H1 (cell line): ENCODE data around the gene SAE1. TPM values are rescaled to one million over a fixed set of nuclear protein-coding genes. Genes with fewer than 3 reads are reported as not detected.

Experiments
- CBX8 ChIP-seq: fragments of 300-800, 300-1000 bp; sonication (generic); IDR thresholded peaks from 2 replicates; pipeline ENCODE4 v1.7.1; 2016; ENCODE audit warnings: low read depth, low read length, borderline replicate concordance
- CEBPB ChIP-seq: IDR thresholded peaks from 2 replicates; pipeline ENCODE4 v1.6.1; 2012; ENCODE audit warnings: low read depth, low read length
- CHD7 ChIP-seq: fragments of 300-600 bp; sonication (generic); IDR thresholded peaks from 2 replicates; pipeline ENCODE4 v1.7.1; 2012; ENCODE audit warnings: low read length, moderate library complexity, mild to moderate bottlenecking, inconsistent platforms; ENCODE audit not compliant: insufficient replicate concordance
- EZH2 ChIP-seq: fragments of 200-600 bp; sonication (generic); IDR thresholded peaks from 2 replicates; pipeline ENCODE4 v1.7.1; 2012; ENCODE audit warnings: low read depth, mild to moderate bottlenecking, moderate library complexity, low read length, inconsistent platforms; ENCODE audit not compliant: severe bottlenecking
- FOSL1 ChIP-seq: IDR thresholded peaks from 2 replicates; pipeline ENCODE4 v1.6.1; 2011; ENCODE audit warnings: mild to moderate bottlenecking, low read depth, low read length, moderate library complexity; ENCODE audit not compliant: insufficient read depth
- HDAC2 ChIP-seq, 2 experiments: fragments of 300-600 bp in 1 of 2; sonication (generic) in 1 of 2; IDR thresholded peaks; 2 replicates each; pipeline ENCODE4 v1.6.1; 2011 to 2012; ENCODE audit warnings: low read depth in 2 of 2, low read length in 2 of 2, mild to moderate bottlenecking in 2 of 2, moderate library complexity in 2 of 2, borderline replicate concordance in 1 of 2, inconsistent platforms in 1 of 2
- SIN3A ChIP-seq, 2 experiments: IDR thresholded peaks in 1 of 2; conservative IDR thresholded peaks in 1 of 2; 2 replicates each; pipeline ENCODE4 v1.6.1; 2011 to 2012; ENCODE audit warnings: low read length in 2 of 2, improper control_type of control experiment in 1 of 2, low read depth in 1 of 2, mild to moderate bottlenecking in 1 of 2
- SIRT6 ChIP-seq: IDR thresholded peaks from one replicate; pipeline ENCODE4 v1.7.1; 2012; ENCODE audit warnings: low read length, inconsistent platforms
- SUZ12 ChIP-seq: fragments of 200-600 bp; sonication (generic); IDR thresholded peaks from 2 replicates; pipeline ENCODE4 v1.6.1; 2012; ENCODE audit warnings: mild to moderate bottlenecking, inconsistent platforms, low read length, moderate library complexity, mixed read lengths
- USF2 ChIP-seq: IDR thresholded peaks from 2 replicates; pipeline ENCODE4 v1.6.1; 2011; ENCODE audit warnings: low read length, improper control_type of control experiment
- polyA plus RNA-seq, 7 experiments: library from polyadenylated mRNA; depleted of rRNA in 3 of 7; stranded (reverse) in 5 of 7; unstranded in 2 of 7; fragments of >200 nt in 5 of 7; fragments of 200-250 nt in 2 of 7; gene quantifications; 1 replicate in 5 of 7; 2 replicates in 1 of 7; 4 replicates in 1 of 7; pipeline versions ENCODE4 v1.2.1 to v1.2.3, GENCODE V29; 2011 to 2013; ENCODE audit warnings: missing spikeins in 2 of 7, mixed read lengths in 2 of 7
- total RNA-seq: library from RNA; stranded (reverse); fragmentation: NEBNext Ultra II Directional; extraction: Animal tissue kit (Norgen Biotek cat#: 25700); gene quantifications from 2 replicates; pipeline ENCODE4 v1.2.1, GENCODE V29; 2021

Gene SAE1
- total and polyA plus RNA-seq, 2 of the 8 experiments (the other 6 are each of a cell fraction or from before 2014, with no cell fraction given), result 213 to 268 TPM

DNA sequence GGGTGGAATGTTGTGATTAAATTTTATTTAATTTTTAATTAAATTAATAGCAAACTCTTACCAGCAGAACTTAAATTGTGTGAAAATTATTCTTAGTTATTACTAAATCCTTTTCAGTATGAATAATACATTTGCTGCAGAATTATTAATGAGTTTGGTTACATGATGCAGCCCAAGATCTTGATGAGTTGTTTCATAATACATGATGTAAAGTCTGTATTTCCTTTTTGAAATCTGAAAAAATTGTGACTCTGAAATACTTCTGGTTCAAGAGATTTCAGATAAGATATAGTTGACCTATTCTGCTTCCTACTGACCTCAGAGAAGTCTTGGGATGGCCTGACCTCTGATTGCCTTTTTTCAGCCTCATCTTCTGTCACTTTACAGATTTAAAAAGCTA lies 11.1 kb downstream of the SAE1 start (continued):
- TF ChIP-seq CHD7, result no peak
- no peak for TF ChIP-seq SIN3A (conservative IDR thresholded peaks at IDR 0.05 in 1 of 2, IDR thresholded peaks at IDR 0.05 in 1 of 2; ENCODE audit: low read depth in 1 of 2, low read length in 2 of 2)
- TF ChIP-seq CEBPB, result no peak
- no peak for TF ChIP-seq FOSL1
- TF ChIP-seq SUZ12, result no peak
- no peak for TF ChIP-seq HDAC2 (IDR thresholded peaks at IDR 0.05; ENCODE audit: borderline replicate concordance in 1 of 2, low read depth in 2 of 2, low read length in 2 of 2)
- TF ChIP-seq EZH2, result no peak
- TF ChIP-seq USF2, result no peak
- TF ChIP-seq CBX8, result no peak
- no peak for TF ChIP-seq SIRT6
